Kidney (tissue), 14 donors: ENCODE results near the gene TMEM108. TPM values are rescaled to one million over a fixed set of nuclear protein-coding genes. Genes with fewer than 3 reads are reported as not detected.

ENCODE experiments used
- DNase-seq, 5 donors: peaks; one replicate each; pipeline ENCODE4 v3.0.0-alpha.2; 2013 to 2020
- FAIRE-seq: peaks from 2 replicates; lab custom pipeline; 2012; peaks lifted over from hg19 to GRCh38; lab: Jason Lieb, UNC
- H3K27ac ChIP-seq, 2 donors: one replicate each; pipeline ENCODE4 v1.7.0; 2013; ENCODE audit warnings: low read depth in 2 of 2, low read length in 2 of 2, inconsistent platforms in 1 of 2
- H3K27me3 ChIP-seq: one replicate; pipeline ENCODE4 v1.7.1; 2013; ENCODE audit warnings: low read length, inconsistent platforms; ENCODE audit not compliant: control insufficient read depth, insufficient read depth
- H3K36me3 ChIP-seq, 3 donors: one replicate each; pipeline versions ENCODE4 v1.7.0 to v1.7.1; 2013; ENCODE audit warnings: low read length in 3 of 3, control low read depth in 1 of 3, inconsistent platforms in 1 of 3; ENCODE audit not compliant: insufficient read depth in 3 of 3, control insufficient read depth in 2 of 3
- H3K4me1 ChIP-seq, 3 donors: one replicate each; pipeline versions ENCODE4 v1.7.0 to v1.7.1; 2013; ENCODE audit warnings: low read length in 3 of 3, inconsistent platforms in 1 of 3, low read depth in 1 of 3; ENCODE audit not compliant: control insufficient read depth in 2 of 3, insufficient read depth in 2 of 3
- H3K4me3 ChIP-seq, 3 donors: one replicate each; pipeline versions ENCODE4 v1.7.0 to v1.8.1; 2013; ENCODE audit warnings: low read length in 3 of 3, control low read depth in 1 of 3, inconsistent platforms in 1 of 3
- H3K9ac ChIP-seq, 3 donors: one replicate each; pipeline versions ENCODE4 v1.7.0 to v1.7.1; 2013; ENCODE audit warnings: low read length in 3 of 3, control low read depth in 1 of 3, inconsistent platforms in 1 of 3
- H3K9me3 ChIP-seq, 3 donors: one replicate each; pipeline versions ENCODE4 v1.7.0 to v1.7.1; 2013; ENCODE audit warnings: low read length in 3 of 3, control low read depth in 1 of 3, inconsistent platforms in 1 of 3; ENCODE audit not compliant: control insufficient read depth in 2 of 3, insufficient read depth in 1 of 3
- CTCF ChIP-seq: IDR thresholded peaks from 3 replicates; pipeline ENCODE4 v1.5.1; 2012; ENCODE audit warnings: mild to moderate bottlenecking, moderate library complexity, borderline replicate concordance; ENCODE audit not compliant: insufficient read depth; ENCODE audit errors: extremely low read depth
- intact Hi-C: fragments of 100-400 bp; cut with DNase I; formaldehyde crosslinking; loops from one replicate; pipeline ENCODE4 v1.11.1; 2022
- polyA plus RNA-seq: library from polyadenylated mRNA; stranded (reverse); fragments of 350-450 nt; fragmentation: Illumina TruSeq; extraction: RNeasy Lipid Tissue Mini Kit (QIAGEN cat#74804); gene quantifications from one replicate; pipeline ENCODE4 v1.2.3, GENCODE V29; 2014; ENCODE audit warnings: low read depth, low replicate concordance; ENCODE audit not compliant: insufficient read depth
- total RNA-seq: library from RNA; stranded (reverse); fragmentation: NEBNext Ultra II Directional; extraction: Animal tissue kit (Norgen Biotek cat#: 25700); gene quantifications from one replicate; pipeline ENCODE4 v1.2.1, GENCODE V29; 2021
- donor health status: control.
- donor health status: control.
- donor health status: control.
- donor health status: control.
- donor health status: control.
- donor health status: DM: yes; HTN: yes; CAD: no.
- donor health status: Normal renal cell carcinoma (clear cell type).

The TMEM108 gene
- total and polyA plus RNA-seq, 2 donors from 2014 or later, result 0.91 to 1.5 TPM

- Histone ChIP-seq H3K9me3 (no peaks in the 10 kb centered on the region), H3K9ac (no peak overlapping the region), H3K36me3 (no peaks in the 10 kb centered on the region), H3K27ac (no peak overlapping the region), H3K4me3 (no peak overlapping the region), H3K27me3 (no peaks in the 10 kb centered on the region), H3K4me1 (no peaks in the 10 kb centered on the region)
- no peak for TF ChIP-seq CTCF
- intact Hi-C loops, result no loop called here
- DNase-seq (no peak), FAIRE-seq (no peak)
Observed at GRCh38 chr3:133192363-133192945, 154.3 kb downstream of the TMEM108 start.

- intact Hi-C loops, result no loop called here
- DNase-seq, result no peak
- Histone ChIP-seq H3K4me3 (no peak overlapping the region), H3K27ac (no peak overlapping the region), H3K36me3 (no peaks in the 10 kb centered on the region), H3K9ac (no peak overlapping the region), H3K4me1 (no peaks in the 10 kb centered on the region), H3K27me3 (no peaks in the 10 kb centered on the region), H3K9me3 (no peaks in the 10 kb centered on the region)
- FAIRE-seq, result no peak
- no peak for TF ChIP-seq CTCF
Observed at GRCh38 chr3:133192967-133193366, 154.8 kb downstream of the TMEM108 start.

- Histone ChIP-seq H3K9ac (no peak overlapping the region), H3K9me3 (peaks cover 0 to 3% (median 0%) of the 10 kb centered on the region in 3 donors), H3K4me3 (no peak overlapping the region), H3K4me1 (no peaks in the 10 kb centered on the region), H3K27me3 (no peaks in the 10 kb centered on the region), H3K27ac (no peak overlapping the region), H3K36me3 (no peaks in the 10 kb centered on the region)
- intact Hi-C loops, result no loop called here
- no peak for DNase-seq
- no peak for TF ChIP-seq CTCF
- FAIRE-seq, result no peak
Observed at GRCh38 chr3:133196527-133196926, 158.3 kb downstream of the TMEM108 start.

GRCh38 chr3:133197619-133198018 lies 159.4 kb downstream of the TMEM108 start:
- H3K9ac ChIP-seq, result no peak overlapping the region
- H3K27me3 ChIP-seq, result no peaks in the 10 kb centered on the region
- no peaks in the 10 kb centered on the region for H3K36me3 ChIP-seq
- TF ChIP-seq CTCF, result no peak
- no peak overlapping the region for H3K4me3 ChIP-seq
- no peaks in the 10 kb centered on the region for H3K4me1 ChIP-seq
- H3K9me3 ChIP-seq, result peaks cover 0 to 3% (median 0%) of the 10 kb centered on the region in 3 donors
- DNase-seq (no peak), FAIRE-seq (no peak)
- H3K27ac ChIP-seq, result no peak overlapping the region
- intact Hi-C loops, result no loop called here
